K562 (cell line): Measurements from ENCODE around the gene ZNF839. TPM values are rescaled to one million over a fixed set of nuclear protein-coding genes. Genes with fewer than 3 reads are reported as not detected.
A peak's percentile ranks its signal among the peaks of the same experiment; 100 is the strongest.

Source experiments
- AFF4 ChIP-seq: sonication (generic); formaldehyde crosslinking; IDR thresholded peaks from 2 replicates; pipeline ENCODE4 v1.8.0; 2023; ENCODE audit warnings: mild to moderate bottlenecking, missing genetic modification reagents
- BRF2 ChIP-seq: IDR thresholded peaks from 3 replicates; pipeline ENCODE4 v1.6.1; 2011; ENCODE audit warnings: borderline replicate concordance, mild to moderate bottlenecking; ENCODE audit not compliant: insufficient read length, insufficient read depth
- CBX8 ChIP-seq: fragments of 200-600 bp; sonication (generic); IDR thresholded peaks from 2 replicates; pipeline ENCODE4 v1.6.1; 2012; ENCODE audit warnings: borderline replicate concordance, mixed run types, low read depth, mild to moderate bottlenecking, moderate library complexity, mixed read lengths, low read length, control low read depth, inconsistent platforms; ENCODE audit not compliant: poor library complexity, severe bottlenecking; ENCODE audit errors: extremely low read depth
- E2F1 ChIP-seq: sonication (generic); formaldehyde crosslinking; IDR thresholded peaks from 2 replicates; pipeline ENCODE4 v1.8.1; 2023; ENCODE audit warnings: mild to moderate bottlenecking, missing genetic modification reagents, moderate library complexity
- GTF2E2 ChIP-seq: fragments of 200-800 bp; sonication (Bioruptor generic); IDR thresholded peaks from 2 replicates; pipeline ENCODE4 v1.6.1; 2016; ENCODE audit warnings: missing genetic modification characterization, missing compliant biosample characterization
- HNRNPUL1 ChIP-seq: fragments of 200-400 bp; formaldehyde crosslinking; IDR thresholded peaks from 2 replicates; pipeline ENCODE4 v1.6.1; 2017; ENCODE audit warnings: low read length
- NCOA4 ChIP-seq: fragments of 450-650 bp; IDR thresholded peaks from 2 replicates; pipeline ENCODE4 v1.6.1; 2018; ENCODE audit warnings: mild to moderate bottlenecking; ENCODE audit not compliant: partially characterized antibody
- OTX1 ChIP-seq: fragments of 450-650 bp; formaldehyde crosslinking; IDR thresholded peaks from 2 replicates; pipeline ENCODE4 v1.4.0; 2022; ENCODE audit warnings: mild to moderate bottlenecking
- PHB ChIP-seq: fragments of 250-450 bp; sonication (Bioruptor Pico); IDR thresholded peaks from 2 replicates; pipeline ENCODE4 v1.5.0; 2021
- RB1 ChIP-seq: fragments of 450-650 bp; IDR thresholded peaks from 2 replicates; pipeline ENCODE4 v1.6.1; 2017; ENCODE audit warnings: low read depth, mild to moderate bottlenecking
- RFX7 ChIP-seq: fragments of 250-450 bp; sonication (Bioruptor Pico); IDR thresholded peaks from 2 replicates; pipeline ENCODE4 v1.5.1; 2021; ENCODE audit warnings: mild to moderate bottlenecking
- SMARCA5 ChIP-seq: fragments of 450-650 bp; IDR thresholded peaks from 2 replicates; pipeline ENCODE4 v1.6.1; 2016
- TBP ChIP-seq: optimal IDR thresholded peaks from 2 replicates; pipeline ENCODE3; 2011; ENCODE audit warnings: low read depth, low read length, improper control_type of control experiment
- THRA ChIP-seq: fragments of 450-650 bp; IDR thresholded peaks from 2 replicates; pipeline ENCODE4 v1.6.1; 2017; ENCODE audit warnings: mild to moderate bottlenecking, moderate library complexity
- ZBTB7A ChIP-seq: IDR thresholded peaks from 2 replicates; pipeline ENCODE4 v1.6.1; 2011; ENCODE audit warnings: low read depth, mild to moderate bottlenecking, low read length, moderate library complexity, borderline replicate concordance; ENCODE audit not compliant: control insufficient read depth
- ZNF639 ChIP-seq, 2 experiments: fragments of 200-800 bp in 1 of 2; sonication (Bioruptor generic) in 1 of 2; sonication (generic) in 1 of 2; formaldehyde crosslinking in 1 of 2; IDR thresholded peaks in 1 of 2; conservative IDR thresholded peaks in 1 of 2; 2 replicates each; pipeline versions ENCODE4 v1.5.0 to v1.6.1; 2016 to 2020; ENCODE audit warnings: missing compliant biosample characterization in 1 of 2, missing genetic modification characterization in 1 of 2, missing genetic modification reagents in 1 of 2
- ZNF77 ChIP-seq: fragments of 250-450 bp; sonication (Bioruptor Pico); IDR thresholded peaks from 2 replicates; pipeline ENCODE4 v1.5.0; 2020
- ZNF780A ChIP-seq: fragments of 250-450 bp; sonication (Bioruptor Pico); IDR thresholded peaks from 2 replicates; pipeline ENCODE4 v1.5.0; 2021; ENCODE audit warnings: mild to moderate bottlenecking
- ZSCAN29 ChIP-seq: fragments of 450-650 bp; IDR thresholded peaks from 2 replicates; pipeline ENCODE4 v1.6.1; 2017
- polyA plus RNA-seq, 8 experiments: library from polyadenylated mRNA; depleted of rRNA in 4 of 8; stranded (reverse) in 5 of 8; unstranded in 3 of 8; fragments of >200 nt; fragmentation: Nextera tagmentation in 2 of 8; fragmentation: Illumina TruSeq in 1 of 8; extraction: Ambion mirVana in 2 of 8; extraction: Trizol in 1 of 8; gene quantifications; 2 replicates each; pipeline versions ENCODE4 v1.2.1 to v1.2.3, GENCODE V29; 2011 to 2014; ENCODE audit warnings: inconsistent platforms in 1 of 8, missing spikeins in 1 of 8
- total RNA-seq, 7 experiments: library from RNA; depleted of rRNA in 6 of 7; stranded (reverse); fragments of >200 nt in 6 of 7; fragmentation: Illumina TruSeq in 2 of 7; extraction: Trizol in 2 of 7; gene quantifications; 2 replicates each; pipeline versions ENCODE4 v1.2.1 to v1.2.3, GENCODE V29; 2011 to 2021; ENCODE audit warnings: low replicate concordance in 1 of 7

The ZNF839 gene
- total and polyA plus RNA-seq, 9 of the 15 experiments (the other 6 are each of a cell fraction or from before 2014, with no cell fraction given), result 0.42 to 8.4 (median 5.7) TPM

- TF ChIP-seq THRA (no peak), ZNF639 (CRISPR knock-in tag; conservative IDR thresholded peaks at IDR 0.05 in 1 of 2, IDR thresholded peaks at IDR 0.05 in 1 of 2) (peak in 1 of 2 experiments; percentile 47; a peak in 1 of 4 replicates), E2F1 (CRISPR knock-in tag) (no peak), SMARCA5 (no peak), ZBTB7A (peak; percentile 65; the same call in 1 of the 2 replicates), HNRNPUL1 (no peak), TBP (no peak), ZNF77 (CRISPR knock-in tag) (no peak), RB1 (0 out of 2 replicates have a peak, but pooled peaks have one; percentile 1), BRF2 (no peak), AFF4 (CRISPR knock-in tag) (no peak), ZSCAN29 (no peak), CBX8 (no peak), PHB (CRISPR knock-in tag) (no peak), OTX1 (no peak), ZNF780A (CRISPR knock-in tag) (no peak), NCOA4 (no peak), GTF2E2 (tag) (no peak), RFX7 (CRISPR knock-in tag) (no peak)
These were observed 43.8 kb downstream of the ZNF839 start (continued) for GRCh38 chr14:102363182-102363943.
